ENCODE measurements around the gene HPS1. TPM values are rescaled to one million over a fixed set of nuclear protein-coding genes. Genes with fewer than 3 reads are reported as not detected.

HPS1 gene
- total and polyA plus RNA-seq, 2 donors (not counting 3 experiments of a cell fraction or from before 2014, with no cell fraction given): 60.7 to 67.5 TPM

GRCh38 chr10:98396096-98397063, 50.4 kb downstream of the HPS1 start:
- Histone ChIP-seq H3K27ac (ENCODE audit: insufficient read depth, low read depth, low read length) (no peak overlapping the region), H3K36me3 (ENCODE audit: control insufficient read depth in 2 of 2, extremely low read depth in 1 of 2, insufficient read depth in 2 of 2, low read length in 2 of 2) (no peaks in the 10 kb centered on the region), H3K79me2 (ENCODE audit: control insufficient read depth, insufficient read depth, low read length) (no peaks in the 10 kb centered on the region), H3K9me3 (replicated peaks; ENCODE audit: control insufficient read depth, insufficient read depth, low read length) (no peaks in the 10 kb centered on the region), H3K9me1 (replicated peaks; ENCODE audit: control insufficient read depth, extremely low read depth, insufficient read depth, low read length) (no peaks in the 10 kb centered on the region), H4K20me1 (replicated peaks; ENCODE audit: control insufficient read depth, extremely low read depth, insufficient read depth, low read length) (no peaks in the 10 kb centered on the region), H3K4me2 (ENCODE audit: insufficient read depth, low read length) (no peak overlapping the region), H3K4me3 (replicated peaks in 1 of 3; ENCODE audit: insufficient read depth in 1 of 3, low read depth in 1 of 3, low read length in 3 of 3) (no peak overlapping the region), H2AFZ (ENCODE audit: low read depth, low read length) (no peak overlapping the region), H3K9ac (replicated peaks; ENCODE audit: extremely low read depth, insufficient read depth, low read length) (no peak overlapping the region), H3K4me1 (ENCODE audit: control insufficient read depth, extremely low read depth, insufficient read depth, low read length) (no peaks in the 10 kb centered on the region), H3K27me3 (ENCODE audit: control insufficient read depth in 2 of 2, insufficient read depth in 2 of 2, low read length in 2 of 2) (no peaks in the 10 kb centered on the region)
- DNase-seq (ENCODE audit: low read depth, low spot score) (no peak), FAIRE-seq (no peak)
- CTCF ChIA-PET: no interaction called here
- BruUV-seq (replicated peaks): no TSS peak
- no peak for TF ChIP-seq MYC (IDR thresholded peaks at IDR 0.05; ENCODE audit: low read depth, low read length)
- TF ChIP-seq GATA2 (IDR thresholded peaks at IDR 0.05; ENCODE audit: insufficient read depth, insufficient read length, low read depth, low read length): no peak
- dilution Hi-C loops (cut with MboI; ENCODE audit: extremely low pct_ligation_motif_present, low sequenced_read_pairs) (no loop called here), intact Hi-C loops (cut with micrococcal nuclease) (no loop called here)
- POLR2A ChIA-PET: no interaction called here

DNA sequence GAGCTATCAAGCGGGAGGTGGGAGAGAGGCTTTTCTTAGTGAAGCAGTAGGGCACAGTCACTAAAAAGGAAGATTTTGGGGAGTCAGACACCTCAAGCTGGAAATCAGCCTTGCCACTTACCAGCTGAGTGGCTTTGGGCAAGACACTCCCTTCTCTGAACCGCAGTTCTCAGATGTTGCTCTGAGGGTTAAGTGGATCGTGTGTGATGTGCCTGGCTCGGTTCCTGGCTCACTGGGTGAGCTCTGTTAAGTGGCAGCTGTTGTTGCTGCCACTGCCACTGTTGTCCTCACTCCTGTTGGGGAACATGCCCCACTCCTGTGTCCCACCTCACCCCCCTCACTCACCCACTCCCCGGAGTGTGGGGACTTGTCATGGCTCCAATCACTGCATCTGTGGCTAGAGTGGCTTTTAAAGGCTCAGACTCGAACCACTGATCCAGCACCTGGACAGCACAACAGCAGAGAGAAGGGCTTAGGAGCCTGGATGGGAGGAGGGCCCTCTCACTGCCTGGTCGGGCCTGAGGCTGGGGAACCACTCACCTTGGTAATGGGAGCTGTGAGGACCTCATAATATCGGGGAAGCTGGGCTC, 51.8 kb downstream of the HPS1 start:
- TF ChIP-seq GATA2 (IDR thresholded peaks at IDR 0.05; ENCODE audit: insufficient read depth, insufficient read length, low read depth, low read length) (no peak), MAX (IDR thresholded peaks at IDR 0.05; ENCODE audit: insufficient read depth, insufficient read length) (no peak), POLR2AphosphoS5 (IDR thresholded peaks at IDR 0.05; ENCODE audit: insufficient read depth, low read depth, low read length) (no peak), POLR2A (IDR thresholded peaks at IDR 0.05; ENCODE audit: low read depth, low read length) (no peak), FOS (IDR thresholded peaks at IDR 0.05; ENCODE audit: borderline replicate concordance, insufficient read depth, low read length) (no peak), EZH2 (IDR thresholded peaks at IDR 0.05; ENCODE audit: borderline replicate concordance, low read depth, low read length, severe bottlenecking) (no peak), JUN (IDR thresholded peaks at IDR 0.05; ENCODE audit: borderline replicate concordance, insufficient read depth, insufficient read length, low read depth) (no peak), MYC (IDR thresholded peaks at IDR 0.05; ENCODE audit: low read depth, low read length) (no peak)
- TF ChIP-seq, protein P1, sequence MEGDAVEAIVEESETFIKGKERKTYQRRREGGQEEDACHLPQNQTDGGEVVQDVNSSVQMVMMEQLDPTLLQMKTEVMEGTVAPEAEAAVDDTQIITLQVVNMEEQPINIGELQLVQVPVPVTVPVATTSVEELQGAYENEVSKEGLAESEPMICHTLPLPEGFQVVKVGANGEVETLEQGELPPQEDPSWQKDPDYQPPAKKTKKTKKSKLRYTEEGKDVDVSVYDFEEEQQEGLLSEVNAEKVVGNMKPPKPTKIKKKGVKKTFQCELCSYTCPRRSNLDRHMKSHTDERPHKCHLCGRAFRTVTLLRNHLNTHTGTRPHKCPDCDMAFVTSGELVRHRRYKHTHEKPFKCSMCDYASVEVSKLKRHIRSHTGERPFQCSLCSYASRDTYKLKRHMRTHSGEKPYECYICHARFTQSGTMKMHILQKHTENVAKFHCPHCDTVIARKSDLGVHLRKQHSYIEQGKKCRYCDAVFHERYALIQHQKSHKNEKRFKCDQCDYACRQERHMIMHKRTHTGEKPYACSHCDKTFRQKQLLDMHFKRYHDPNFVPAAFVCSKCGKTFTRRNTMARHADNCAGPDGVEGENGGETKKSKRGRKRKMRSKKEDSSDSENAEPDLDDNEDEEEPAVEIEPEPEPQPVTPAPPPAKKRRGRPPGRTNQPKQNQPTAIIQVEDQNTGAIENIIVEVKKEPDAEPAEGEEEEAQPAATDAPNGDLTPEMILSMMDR (IDR thresholded peaks at IDR 0.05; ENCODE audit: extremely low read depth in 1 of 2, insufficient read depth in 1 of 2, low read depth in 1 of 2, low read length in 2 of 2): no peak
- BruUV-seq (replicated peaks): no TSS peak
- no peak overlapping the region for H3K4me3 ChIP-seq (replicated peaks in 1 of 3; ENCODE audit: insufficient read depth in 1 of 3, low read depth in 1 of 3, low read length in 3 of 3)
- no peaks in the 10 kb centered on the region for H3K36me3 ChIP-seq (ENCODE audit: control insufficient read depth in 2 of 2, extremely low read depth in 1 of 2, insufficient read depth in 2 of 2, low read length in 2 of 2)
- no peaks in the 10 kb centered on the region for H3K79me2 ChIP-seq (ENCODE audit: control insufficient read depth, insufficient read depth, low read length)
- H3K4me1 ChIP-seq (ENCODE audit: control insufficient read depth, extremely low read depth, insufficient read depth, low read length): no peaks in the 10 kb centered on the region
- intact Hi-C loops (cut with micrococcal nuclease) (no loop called here), dilution Hi-C loops (cut with MboI; ENCODE audit: extremely low pct_ligation_motif_present, low sequenced_read_pairs) (no loop called here)
- no peaks in the 10 kb centered on the region for H3K9me1 ChIP-seq (replicated peaks; ENCODE audit: control insufficient read depth, extremely low read depth, insufficient read depth, low read length)
- H3K27me3 ChIP-seq (ENCODE audit: control insufficient read depth in 2 of 2, insufficient read depth in 2 of 2, low read length in 2 of 2): no peaks in the 10 kb centered on the region
- no peak overlapping the region for H3K27ac ChIP-seq (ENCODE audit: insufficient read depth, low read depth, low read length)
- no peaks in the 10 kb centered on the region for H3K9me3 ChIP-seq (replicated peaks; ENCODE audit: control insufficient read depth, insufficient read depth, low read length)
- no peak overlapping the region for H3K9ac ChIP-seq (replicated peaks; ENCODE audit: extremely low read depth, insufficient read depth, low read length)
- no peak overlapping the region for H3K4me2 ChIP-seq (ENCODE audit: insufficient read depth, low read length)
- no peak overlapping the region for H2AFZ ChIP-seq (ENCODE audit: low read depth, low read length)
- ChIA-PET CTCF (interaction anchor here (0.7 to 1.6 kb wide), 4 partner anchors 12 to 224 kb away, joined by 3 to 5 read pairs (median 3); no protein-coding TSS in a partner anchor), POLR2A (interaction anchor here (1.5 kb wide), 1 partner anchor 20 kb away, joined by 3 read pairs; the partner anchor contains the start of gene PYROXD2)
- no peak for FAIRE-seq
- no peak for DNase-seq (ENCODE audit: low read depth, low spot score)
- no peaks in the 10 kb centered on the region for H4K20me1 ChIP-seq (replicated peaks; ENCODE audit: control insufficient read depth, extremely low read depth, insufficient read depth, low read length)

All from endothelial cell of umbilical vein (primary cell).